ENCODE data around the gene DSE. TPM values are rescaled to one million over a fixed set of nuclear protein-coding genes. Genes with fewer than 3 reads are reported as not detected.

The DSE gene
- total RNA-seq, 3 donors from 2014 or later (not counting 1 experiment from before 2014, with no cell fraction given) = 7.4 to 9.6 (median 7.6) TPM

DNA sequence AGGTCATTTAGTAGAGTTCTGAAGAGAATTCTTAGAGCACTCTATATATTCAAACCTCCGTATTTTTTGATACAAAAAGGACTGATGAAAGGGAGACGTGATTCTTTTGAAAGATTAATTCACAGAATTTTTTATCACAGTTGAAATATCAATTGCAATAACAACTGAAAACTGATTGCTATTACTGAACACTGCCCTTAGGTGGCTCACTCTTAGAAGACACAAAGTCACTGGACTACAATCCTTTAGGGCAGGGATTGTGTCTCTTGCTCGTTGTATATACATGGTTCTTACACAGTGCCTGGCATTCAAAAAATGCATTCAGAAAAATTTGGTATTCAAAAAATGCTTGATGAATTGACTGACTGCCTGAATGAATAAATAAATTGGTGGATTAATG lies 73.3 kb downstream of the DSE start:
- H3K9me3 Mint-ChIP-seq = no peaks in the 10 kb centered on the region
- H3K4me3 Mint-ChIP-seq = peak overlapping the region; percentile 52
- H3K9me3 ChIP-seq (ENCODE audit: control insufficient read depth, insufficient read depth, low read length) = no peaks in the 10 kb centered on the region
- H3K36me3 Mint-ChIP-seq = no peaks in the 10 kb centered on the region
- H3K27me3 ChIP-seq (ENCODE audit: control insufficient read depth, insufficient read depth, low read length) = no peaks in the 10 kb centered on the region
- H3K4me3 ChIP-seq (ENCODE audit: low read length) = no peak overlapping the region
- ATAC-seq = peak; percentile 67 to 75 (median 67)
- H3K36me3 ChIP-seq (ENCODE audit: control insufficient read depth, insufficient read depth, low read length) = no peaks in the 10 kb centered on the region
- peaks cover 16% of the 10 kb centered on the region for H3K4me1 ChIP-seq (ENCODE audit: control insufficient read depth, insufficient read depth, low read length)
- 12% methylated on average over 1 of the region's 3 CpGs for WGBS (ENCODE audit: insufficient coverage)
- H3K27ac Mint-ChIP-seq = no peak overlapping the region
- peak in 1 of 2 donors; percentile 52 for DNase-seq
- peaks cover 19 to 24% of the 10 kb centered on the region in 2 donors for H3K4me1 Mint-ChIP-seq
- intact Hi-C loops (cut with micrococcal nuclease) = loop anchor here (1.0 kb wide), 1 partner anchor 88 kb away; no protein-coding TSS in a partner anchor
- peaks cover 8 to 20% of the 10 kb centered on the region in 2 donors for H3K27me3 Mint-ChIP-seq (ENCODE audit: low read depth in 2 of 2)
- TF ChIP-seq, protein P1, sequence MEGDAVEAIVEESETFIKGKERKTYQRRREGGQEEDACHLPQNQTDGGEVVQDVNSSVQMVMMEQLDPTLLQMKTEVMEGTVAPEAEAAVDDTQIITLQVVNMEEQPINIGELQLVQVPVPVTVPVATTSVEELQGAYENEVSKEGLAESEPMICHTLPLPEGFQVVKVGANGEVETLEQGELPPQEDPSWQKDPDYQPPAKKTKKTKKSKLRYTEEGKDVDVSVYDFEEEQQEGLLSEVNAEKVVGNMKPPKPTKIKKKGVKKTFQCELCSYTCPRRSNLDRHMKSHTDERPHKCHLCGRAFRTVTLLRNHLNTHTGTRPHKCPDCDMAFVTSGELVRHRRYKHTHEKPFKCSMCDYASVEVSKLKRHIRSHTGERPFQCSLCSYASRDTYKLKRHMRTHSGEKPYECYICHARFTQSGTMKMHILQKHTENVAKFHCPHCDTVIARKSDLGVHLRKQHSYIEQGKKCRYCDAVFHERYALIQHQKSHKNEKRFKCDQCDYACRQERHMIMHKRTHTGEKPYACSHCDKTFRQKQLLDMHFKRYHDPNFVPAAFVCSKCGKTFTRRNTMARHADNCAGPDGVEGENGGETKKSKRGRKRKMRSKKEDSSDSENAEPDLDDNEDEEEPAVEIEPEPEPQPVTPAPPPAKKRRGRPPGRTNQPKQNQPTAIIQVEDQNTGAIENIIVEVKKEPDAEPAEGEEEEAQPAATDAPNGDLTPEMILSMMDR (IDR thresholded peaks at IDR 0.05) = peak; percentile 41
- H3K27ac ChIP-seq (ENCODE audit: low read length) = no peak overlapping the region

DNA sequence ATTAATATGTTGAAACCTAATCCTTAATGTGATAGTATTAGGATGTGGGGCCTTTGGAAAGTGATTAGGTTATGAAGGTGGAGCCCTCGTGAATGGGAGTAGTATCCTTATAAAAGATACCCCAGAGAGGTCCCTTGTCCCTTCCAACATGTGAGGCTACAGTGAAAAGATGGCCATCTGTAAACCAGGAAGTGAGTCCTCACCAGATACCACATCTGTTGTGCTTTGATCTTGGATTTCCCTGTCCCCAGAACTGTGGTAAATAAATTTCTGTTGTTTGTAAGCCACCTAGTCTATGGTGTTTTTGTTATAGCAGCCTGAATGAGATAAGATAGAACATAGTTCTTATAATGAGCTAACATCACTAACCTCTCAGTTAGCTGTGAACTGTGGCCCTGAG lies 73.8 kb downstream of the DSE start:
- intact Hi-C loops (cut with micrococcal nuclease) = loop anchor here (1.0 kb wide), 1 partner anchor 88 kb away; no protein-coding TSS in a partner anchor
- Histone ChIP-seq H3K27me3 (ENCODE audit: control insufficient read depth, insufficient read depth, low read length) (no peaks in the 10 kb centered on the region), H3K4me1 (ENCODE audit: control insufficient read depth, insufficient read depth, low read length) (peaks cover 16% of the 10 kb centered on the region), H3K4me3 (ENCODE audit: low read length) (no peak overlapping the region), H3K36me3 (ENCODE audit: control insufficient read depth, insufficient read depth, low read length) (no peaks in the 10 kb centered on the region), H3K9me3 (ENCODE audit: control insufficient read depth, insufficient read depth, low read length) (no peaks in the 10 kb centered on the region), H3K27ac (ENCODE audit: low read length) (no peak overlapping the region)
- H3K36me3 Mint-ChIP-seq = no peaks in the 10 kb centered on the region
- H3K27me3 Mint-ChIP-seq (ENCODE audit: low read depth in 2 of 2) = peaks cover 8 to 19% of the 10 kb centered on the region in 2 donors
- no peak overlapping the region for H3K27ac Mint-ChIP-seq
- ATAC-seq (peak in 2 of 3 donors; percentile 25 to 31), DNase-seq (no peak)
- TF ChIP-seq, protein P1 (IDR thresholded peaks at IDR 0.05) = peak; percentile 6
- H3K4me3 Mint-ChIP-seq = peak overlapping the region; percentile 52
- peaks cover 19 to 24% of the 10 kb centered on the region in 2 donors for H3K4me1 Mint-ChIP-seq
- WGBS (ENCODE audit: insufficient coverage) = 86% methylated on average over 1 of the region's 1 CpG
- no peaks in the 10 kb centered on the region for H3K9me3 Mint-ChIP-seq

DNA sequence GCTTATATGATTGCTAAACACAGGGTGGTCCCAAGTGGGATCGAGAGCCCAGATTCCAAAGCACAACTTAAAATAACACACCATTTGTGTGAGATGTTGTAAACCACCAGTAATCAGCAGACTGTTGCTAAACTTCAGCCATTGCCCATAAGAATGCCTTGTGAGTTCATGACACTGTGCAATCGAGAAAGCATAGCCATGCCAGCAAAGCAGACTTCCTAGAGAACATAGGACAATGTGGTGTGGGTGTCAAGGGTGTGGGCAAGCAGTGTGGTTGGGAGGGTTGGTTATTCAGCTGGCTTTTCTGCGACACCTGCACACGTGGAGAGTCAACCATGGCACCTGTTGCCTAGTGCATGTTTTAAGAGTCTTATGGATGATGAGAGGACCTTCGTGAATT lies 74.4 kb downstream of the DSE start:
- peaks cover 19 to 24% of the 10 kb centered on the region in 2 donors for H3K4me1 Mint-ChIP-seq
- peak in 2 of 3 donors; percentile 22 to 68 for ATAC-seq
- TF ChIP-seq, protein P1 (IDR thresholded peaks at IDR 0.05) = no peak
- no peaks in the 10 kb centered on the region for H3K36me3 Mint-ChIP-seq
- Histone ChIP-seq H3K4me1 (ENCODE audit: control insufficient read depth, insufficient read depth, low read length) (peaks cover 16% of the 10 kb centered on the region), H3K27ac (ENCODE audit: low read length) (no peak overlapping the region), H3K27me3 (ENCODE audit: control insufficient read depth, insufficient read depth, low read length) (no peaks in the 10 kb centered on the region), H3K36me3 (ENCODE audit: control insufficient read depth, insufficient read depth, low read length) (no peaks in the 10 kb centered on the region), H3K9me3 (ENCODE audit: control insufficient read depth, insufficient read depth, low read length) (no peaks in the 10 kb centered on the region), H3K4me3 (ENCODE audit: low read length) (no peak overlapping the region)
- WGBS (ENCODE audit: insufficient coverage) = 38% methylated on average over 5 of the region's 5 CpGs
- no peaks in the 10 kb centered on the region for H3K9me3 Mint-ChIP-seq
- intact Hi-C loops (cut with micrococcal nuclease) = no loop called here
- H3K27ac Mint-ChIP-seq = no peak overlapping the region
- peaks cover 8 to 17% of the 10 kb centered on the region in 2 donors for H3K27me3 Mint-ChIP-seq (ENCODE audit: low read depth in 2 of 2)
- H3K4me3 Mint-ChIP-seq = peak overlapping the region; percentile 32
- DNase-seq = peak in 1 of 2 donors; percentile 22

DNA sequence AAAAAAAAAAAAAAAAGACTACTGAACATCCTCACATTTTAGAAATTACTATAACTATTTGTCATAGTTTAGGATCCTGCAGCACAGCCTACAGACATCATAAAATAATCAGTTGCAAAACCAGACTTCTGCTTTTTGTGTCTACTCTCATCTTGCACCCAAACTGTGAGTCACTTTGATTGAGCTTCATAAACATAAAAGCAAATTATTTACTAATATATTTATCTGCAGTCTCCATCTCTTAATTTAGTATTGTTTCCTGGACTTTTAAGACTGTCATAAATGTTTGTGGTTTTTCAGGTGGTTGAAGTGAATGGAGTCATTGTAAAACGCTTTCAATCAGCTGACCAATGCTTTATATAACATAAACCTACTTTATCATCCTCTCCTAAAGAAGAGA lies 75.7 kb downstream of the DSE start:
- peaks cover 20% of the 10 kb centered on the region for H3K4me1 ChIP-seq (ENCODE audit: control insufficient read depth, insufficient read depth, low read length)
- no peak overlapping the region for H3K27ac ChIP-seq (ENCODE audit: low read length)
- WGBS (ENCODE audit: insufficient coverage) = no CpG with 5 or more reads among the region's 1 CpG
- no peaks in the 10 kb centered on the region for H3K9me3 Mint-ChIP-seq
- TF ChIP-seq, protein P1 (IDR thresholded peaks at IDR 0.05) = no peak
- peaks cover 0 to 14% of the 10 kb centered on the region in 2 donors for H3K27me3 Mint-ChIP-seq (ENCODE audit: low read depth in 2 of 2)
- DNase-seq (no peak), ATAC-seq (peak in 1 of 3 donors; percentile 38)
- H3K36me3 Mint-ChIP-seq = no peaks in the 10 kb centered on the region
- no peak overlapping the region for H3K27ac Mint-ChIP-seq
- H3K4me3 Mint-ChIP-seq = no peak overlapping the region
- H3K4me1 Mint-ChIP-seq = peaks cover 24% of the 10 kb centered on the region in 2 donors
- no peaks in the 10 kb centered on the region for H3K27me3 ChIP-seq (ENCODE audit: control insufficient read depth, insufficient read depth, low read length)
- H3K9me3 ChIP-seq (ENCODE audit: control insufficient read depth, insufficient read depth, low read length) = no peaks in the 10 kb centered on the region
- no peaks in the 10 kb centered on the region for H3K36me3 ChIP-seq (ENCODE audit: control insufficient read depth, insufficient read depth, low read length)
- H3K4me3 ChIP-seq (ENCODE audit: low read length) = no peak overlapping the region
- intact Hi-C loops (cut with micrococcal nuclease) = no loop called here
